GM18909 (cell line): ENCODE measurements around the gene RPS6KA3.

Experiments
- ATAC-seq: cut with Tn5 transposase; IDR thresholded peaks from one replicate; pipeline ENCODE4 v1.9.1; 2021; ENCODE audit warnings: mild to moderate bottlenecking; ENCODE audit not compliant: unreplicated experiment, poor library complexity

RPS6KA3 gene

GRCh38 chrX:20116087-20116576, 150.6 kb downstream of the RPS6KA3 start:
- ATAC-seq = no peak

- no peak for ATAC-seq
Observed at GRCh38 chrX:20112022-20112774, 154.5 kb downstream of the RPS6KA3 start.

GRCh38 chrX:20111271-20111670, 155.4 kb downstream of the RPS6KA3 start:
- no peak for ATAC-seq

- no peak for ATAC-seq
Observed at GRCh38 chrX:20101934-20102581, 164.7 kb downstream of the RPS6KA3 start.
